Measurements from ENCODE around the gene GRIN1. TPM values are rescaled to one million over a fixed set of nuclear protein-coding genes. Genes with fewer than 3 reads are reported as not detected.

GRIN1 gene
- total RNA-seq, 1 donor from 2014 or later = not detected

DNA sequence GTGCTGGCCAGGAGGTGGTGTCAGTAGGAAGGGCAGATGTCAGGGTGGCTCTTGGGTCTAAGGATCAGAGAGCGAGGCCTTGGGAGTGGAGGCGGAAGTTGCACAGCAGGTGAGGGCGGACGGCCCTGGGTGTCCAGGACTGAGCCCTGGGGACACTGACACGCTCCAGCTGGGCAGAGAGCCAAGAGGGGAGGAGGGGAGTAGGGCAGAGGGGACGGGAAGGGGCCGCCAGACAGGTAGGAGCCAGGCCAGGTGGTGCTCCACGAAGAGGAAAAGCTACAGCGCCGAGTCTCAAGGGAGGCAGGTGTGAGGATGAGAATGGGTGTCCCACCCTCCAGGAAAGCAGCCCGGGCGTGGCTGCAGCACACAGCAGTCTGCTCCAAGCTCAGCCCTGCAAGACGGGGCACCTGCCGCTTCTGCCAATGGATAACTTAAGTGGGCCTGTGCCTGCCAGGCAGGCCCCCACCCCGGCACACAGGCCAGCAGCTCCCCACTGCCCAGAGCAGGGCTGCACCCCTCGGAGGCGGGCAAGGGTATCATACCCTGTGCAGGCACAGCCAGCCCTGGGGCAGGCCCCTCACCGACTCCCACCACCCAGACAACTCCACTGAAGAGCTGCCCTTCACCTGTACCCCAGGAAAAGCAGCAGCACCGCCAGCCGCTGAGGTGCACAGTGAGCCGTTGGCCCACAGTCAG is 56.7 kb downstream of the GRIN1 start:
- no peak for DNase-seq (ENCODE audit: low read depth)
- TF ChIP-seq, protein P1, sequence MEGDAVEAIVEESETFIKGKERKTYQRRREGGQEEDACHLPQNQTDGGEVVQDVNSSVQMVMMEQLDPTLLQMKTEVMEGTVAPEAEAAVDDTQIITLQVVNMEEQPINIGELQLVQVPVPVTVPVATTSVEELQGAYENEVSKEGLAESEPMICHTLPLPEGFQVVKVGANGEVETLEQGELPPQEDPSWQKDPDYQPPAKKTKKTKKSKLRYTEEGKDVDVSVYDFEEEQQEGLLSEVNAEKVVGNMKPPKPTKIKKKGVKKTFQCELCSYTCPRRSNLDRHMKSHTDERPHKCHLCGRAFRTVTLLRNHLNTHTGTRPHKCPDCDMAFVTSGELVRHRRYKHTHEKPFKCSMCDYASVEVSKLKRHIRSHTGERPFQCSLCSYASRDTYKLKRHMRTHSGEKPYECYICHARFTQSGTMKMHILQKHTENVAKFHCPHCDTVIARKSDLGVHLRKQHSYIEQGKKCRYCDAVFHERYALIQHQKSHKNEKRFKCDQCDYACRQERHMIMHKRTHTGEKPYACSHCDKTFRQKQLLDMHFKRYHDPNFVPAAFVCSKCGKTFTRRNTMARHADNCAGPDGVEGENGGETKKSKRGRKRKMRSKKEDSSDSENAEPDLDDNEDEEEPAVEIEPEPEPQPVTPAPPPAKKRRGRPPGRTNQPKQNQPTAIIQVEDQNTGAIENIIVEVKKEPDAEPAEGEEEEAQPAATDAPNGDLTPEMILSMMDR (conservative IDR thresholded peaks at IDR 0.05; ENCODE audit: low read depth, low read length) = no peak
- no peak overlapping the region for H3K4me3 ChIP-seq (ENCODE audit: low read depth, low read length)

DNA sequence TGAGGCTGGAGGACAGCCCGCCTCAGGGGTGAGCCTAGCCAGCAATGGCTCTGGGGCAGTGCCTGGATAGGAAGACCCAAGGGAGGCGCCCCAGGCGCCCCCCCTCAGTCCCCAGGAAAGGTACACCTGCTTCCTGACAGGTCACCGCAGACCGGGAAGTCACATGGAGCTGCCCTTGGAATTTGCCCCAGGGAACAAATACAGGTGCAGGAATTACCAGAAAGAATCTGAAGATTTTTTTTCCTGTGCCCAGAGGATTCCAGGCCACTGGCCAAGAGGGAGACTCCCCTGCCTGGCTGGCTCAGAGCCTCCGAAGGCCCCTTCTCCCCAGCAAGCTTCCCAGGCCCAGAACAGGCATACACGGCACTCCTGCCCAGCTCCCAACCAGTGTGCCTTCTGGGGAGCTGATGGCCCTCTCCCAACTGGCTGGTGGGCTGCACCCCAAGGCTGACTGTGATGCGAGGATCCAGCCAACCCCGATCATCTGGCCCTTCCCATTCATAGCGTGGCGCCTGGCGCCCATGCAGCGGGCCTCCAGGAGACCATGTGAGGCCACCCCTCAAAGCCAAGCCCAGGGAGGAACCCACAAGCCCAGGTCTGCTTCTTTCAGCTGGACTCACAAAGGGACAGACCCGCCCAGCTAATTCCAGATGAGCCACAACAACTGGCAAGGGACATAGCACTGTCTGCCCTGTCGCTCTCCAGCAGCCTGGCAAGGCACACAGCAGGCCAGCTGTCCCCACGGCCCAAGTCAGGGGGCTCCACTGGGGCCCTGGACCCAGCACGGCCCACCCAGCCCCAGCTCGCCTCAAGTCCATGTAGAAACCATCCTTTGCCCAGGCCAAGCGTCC is 59.3 kb downstream of the GRIN1 start:
- TF ChIP-seq, protein P1 (conservative IDR thresholded peaks at IDR 0.05; ENCODE audit: low read depth, low read length) = no peak
- no peak for DNase-seq (ENCODE audit: low read depth)
- H3K4me3 ChIP-seq (ENCODE audit: low read depth, low read length) = peak overlapping the region; percentile 54

DNA sequence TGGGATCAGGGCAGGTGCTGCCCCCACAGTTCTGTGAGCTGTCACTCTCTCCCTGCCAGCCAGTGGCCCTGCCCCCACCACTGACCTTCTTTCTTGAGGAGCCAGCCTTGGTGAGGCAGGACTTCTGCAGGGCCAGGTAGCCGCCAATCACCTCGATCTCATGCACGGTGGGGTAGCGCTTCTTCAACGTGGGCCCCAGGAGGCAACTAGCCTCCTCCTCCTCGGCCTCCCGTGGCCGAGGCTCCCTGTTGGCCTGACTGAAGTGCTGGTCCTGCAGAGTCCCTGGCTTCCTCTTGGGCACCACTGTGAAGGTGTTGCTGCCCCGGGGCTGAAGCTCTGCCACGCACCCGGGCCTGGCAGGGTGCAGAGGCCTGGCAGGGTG is 59.9 kb downstream of the GRIN1 start:
- TF ChIP-seq, protein P1 (conservative IDR thresholded peaks at IDR 0.05; ENCODE audit: low read depth, low read length) = no peak
- peak overlapping the region; percentile 54 for H3K4me3 ChIP-seq (ENCODE audit: low read depth, low read length)
- DNase-seq (ENCODE audit: low read depth) = no peak

DNA sequence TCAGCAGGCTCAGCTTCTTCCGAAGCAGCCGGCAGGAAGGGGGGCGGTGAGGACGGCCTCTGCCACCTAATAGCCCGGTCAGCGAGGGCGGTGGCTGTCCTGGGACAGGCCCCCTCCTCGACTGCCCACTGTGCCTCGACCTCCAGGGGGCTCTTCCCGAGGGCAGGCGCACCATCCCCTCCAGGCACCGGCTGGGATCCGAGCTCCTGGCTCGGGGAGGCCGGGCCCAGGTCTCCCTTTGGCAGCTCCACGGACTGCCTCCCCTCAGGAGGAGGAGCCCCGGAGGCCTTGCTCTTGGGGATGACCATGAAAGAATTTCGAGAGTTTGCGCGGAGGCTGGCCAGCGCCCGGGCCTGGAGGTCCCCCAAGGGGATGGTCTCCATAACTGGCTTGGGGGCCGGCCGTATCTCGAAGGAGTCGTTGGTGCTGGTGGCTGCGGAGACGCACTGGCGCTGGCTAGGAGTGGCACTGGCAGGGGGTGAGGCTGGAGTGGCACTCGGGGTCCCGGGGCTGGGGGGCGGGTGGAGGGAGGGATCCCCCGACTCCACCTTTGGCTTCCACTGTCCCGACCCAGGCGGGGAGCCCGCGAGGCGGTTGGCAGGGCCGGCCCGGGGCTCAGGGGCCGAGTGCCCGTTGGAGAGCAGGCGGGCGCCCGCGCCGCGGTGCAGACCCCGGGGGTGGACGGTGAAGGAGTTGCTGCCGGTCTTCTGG is 60.6 kb downstream of the GRIN1 start:
- TF ChIP-seq, protein P1 (conservative IDR thresholded peaks at IDR 0.05; ENCODE audit: low read depth, low read length) = no peak
- peak overlapping the region; percentile 54 for H3K4me3 ChIP-seq (ENCODE audit: low read depth, low read length)
- DNase-seq (ENCODE audit: low read depth) = no peak

DNA sequence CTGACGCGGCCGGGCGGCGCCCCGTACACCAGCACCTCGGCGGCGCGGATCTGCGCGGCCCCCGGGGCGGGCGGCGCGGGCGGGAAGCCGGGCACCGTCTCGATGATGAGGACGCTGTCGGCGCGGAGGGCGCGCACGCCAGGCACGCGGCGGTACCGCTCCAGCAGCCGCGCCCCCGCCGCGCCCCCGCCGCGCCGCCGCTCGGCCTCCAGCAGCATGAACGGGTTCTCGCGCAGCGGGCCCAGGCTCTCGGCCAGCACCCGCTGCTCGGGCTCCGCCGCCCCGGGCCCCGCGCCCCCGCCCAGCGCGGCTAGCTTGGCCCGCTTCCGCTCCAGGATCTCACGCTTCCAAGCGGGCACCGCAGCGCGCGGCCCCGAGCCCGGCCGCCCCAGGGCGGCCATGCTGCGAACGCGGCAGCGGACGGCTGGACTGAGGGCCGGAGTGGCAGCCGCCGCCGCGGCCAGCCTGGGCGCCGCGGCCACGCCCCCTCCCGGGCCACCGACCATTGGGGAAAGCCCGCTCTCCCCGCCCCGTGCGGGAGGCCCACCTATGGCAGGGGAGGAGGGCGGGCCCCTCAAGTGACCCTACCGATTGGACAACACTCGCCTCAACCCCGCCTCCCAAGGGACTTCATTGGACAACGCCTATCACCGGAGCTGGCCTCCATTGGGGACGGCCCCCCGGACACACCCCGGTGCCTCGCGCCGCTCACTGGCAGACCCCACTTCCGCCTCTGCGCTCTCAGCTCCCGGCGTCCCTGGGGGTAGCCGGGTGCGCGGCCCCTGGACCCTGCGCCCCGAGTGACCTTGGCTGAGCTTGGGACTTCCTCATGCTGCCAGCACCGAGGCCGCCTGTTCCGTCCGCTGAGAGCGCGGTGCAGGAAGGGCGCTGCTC is 61.6 kb downstream of the GRIN1 start, which contains the start of gene TPRN:
Gene TPRN (minus strand): TSS at position 431 of the 894 bp plus-strand sequence. CDS start 30 bp downstream, at position 401.
- peak; percentile 74 for DNase-seq (ENCODE audit: low read depth)
- peak within 1 kb of the TSS; percentile 65 for H3K4me3 ChIP-seq (ENCODE audit: low read depth, low read length)
- TF ChIP-seq, protein P1 (conservative IDR thresholded peaks at IDR 0.05; ENCODE audit: low read depth, low read length) = no peak
